Endothelial cell of umbilical vein (primary cell): Measurements from ENCODE around the gene BORA. TPM values are rescaled to one million over a fixed set of nuclear protein-coding genes. Genes with fewer than 3 reads are reported as not detected.

Source experiments
- BruUV-seq: library from RNA; stranded (reverse); fragments of 400-500 nt; replicated peaks from 2 replicates; lab custom pipeline; 2021; lab: Mats Ljungman, UMichigan
- CTCF ChIA-PET: fragments of 300-600, 350-600 bp; sonication (Branson Sonifier 250); formaldehyde crosslinking; loops from one replicate; lab custom pipeline; 2021; ENCODE audit warnings: antibody characterized with exemption, inconsistent platforms; lab: Charles Lee
- POLR2A ChIA-PET: fragments of 300-600, 350-600 bp; sonication (Branson Sonifier 250); formaldehyde crosslinking; loops from one replicate; lab custom pipeline; 2021; ENCODE audit warnings: antibody characterized with exemption, inconsistent platforms; lab: Charles Lee
- DNase-seq: peaks from one replicate; pipeline ENCODE4 v3.0.0-alpha.2; 2011; ENCODE audit warnings: low read depth, low spot score
- FAIRE-seq: peaks from 2 replicates; lab custom pipeline; 2011; peaks lifted over from hg19 to GRCh38; lab: Jason Lieb, UNC
- H2AFZ ChIP-seq: 2 replicates; pipeline ENCODE4 v1.6.0; 2012; ENCODE audit warnings: low read depth, low read length, control low read depth, inconsistent platforms
- H3K27ac ChIP-seq: 2 replicates; pipeline ENCODE4 v1.5.1; 2011; ENCODE audit warnings: low read depth, mild to moderate bottlenecking, control low read depth, low read length, moderate library complexity; ENCODE audit not compliant: insufficient read depth
- H3K27me3 ChIP-seq, 2 experiments: 2 replicates each; pipeline versions ENCODE4 v1.6.0 to v1.6.1; 2011; ENCODE audit warnings: low read length in 2 of 2, mixed read lengths in 1 of 2; ENCODE audit not compliant: control insufficient read depth in 2 of 2, insufficient read depth in 2 of 2
- H3K36me3 ChIP-seq, 2 experiments: 2 replicates in 1 of 2; 3 replicates in 1 of 2; pipeline ENCODE4 v1.5.1; 2011; ENCODE audit warnings: low read length in 2 of 2, mild to moderate bottlenecking in 1 of 2, moderate library complexity in 1 of 2; ENCODE audit not compliant: control insufficient read depth in 2 of 2, insufficient read depth in 2 of 2; ENCODE audit errors: extremely low read depth in 1 of 2
- H3K4me1 ChIP-seq: 3 replicates; pipeline ENCODE4 v1.5.1; 2011; ENCODE audit warnings: mild to moderate bottlenecking, low read length; ENCODE audit not compliant: control insufficient read depth, insufficient read depth; ENCODE audit errors: extremely low read depth
- H3K4me2 ChIP-seq: 2 replicates; pipeline ENCODE4 v1.6.1; 2011; ENCODE audit warnings: low read length, control low read depth, mixed read lengths; ENCODE audit not compliant: insufficient read depth
- H3K4me3 ChIP-seq, 3 experiments: fragments of 200-600 bp in 1 of 3; sonication (generic), shearing (Covaris generic) in 1 of 3; replicated peaks in 1 of 3; 2 replicates each; pipeline ENCODE4 v1.5.1; 2011 to 2016; ENCODE audit warnings: control low read depth in 3 of 3, low read length in 3 of 3, mild to moderate bottlenecking in 2 of 3, inconsistent platforms in 1 of 3, low read depth in 1 of 3, moderate library complexity in 1 of 3; ENCODE audit not compliant: insufficient read depth in 1 of 3
- H3K79me2 ChIP-seq: 2 replicates; pipeline ENCODE4 v1.6.0; 2012; ENCODE audit warnings: low read length, inconsistent platforms; ENCODE audit not compliant: control insufficient read depth, insufficient read depth
- H3K9ac ChIP-seq: replicated peaks from 2 replicates; pipeline ENCODE3; 2011; ENCODE audit warnings: low read length, control low read depth; ENCODE audit not compliant: insufficient read depth; ENCODE audit errors: extremely low read depth
- H3K9me1 ChIP-seq: replicated peaks from 3 replicates; pipeline ENCODE4 v1.6.0; 2011; ENCODE audit warnings: mild to moderate bottlenecking, low read length; ENCODE audit not compliant: control insufficient read depth, insufficient read depth; ENCODE audit errors: extremely low read depth
- H3K9me3 ChIP-seq: replicated peaks from 2 replicates; pipeline ENCODE4 v1.5.1; 2012; ENCODE audit warnings: low read length, inconsistent platforms; ENCODE audit not compliant: control insufficient read depth, insufficient read depth
- H4K20me1 ChIP-seq: replicated peaks from 2 replicates; pipeline ENCODE3; 2011; ENCODE audit warnings: mild to moderate bottlenecking, low read length; ENCODE audit not compliant: control insufficient read depth, insufficient read depth; ENCODE audit errors: extremely low read depth
- EZH2 ChIP-seq: IDR thresholded peaks from 2 replicates; pipeline ENCODE4 v1.6.1; 2012; ENCODE audit warnings: borderline replicate concordance, low read depth, mild to moderate bottlenecking, moderate library complexity, low read length, inconsistent platforms; ENCODE audit not compliant: severe bottlenecking
- FOS ChIP-seq: IDR thresholded peaks from 2 replicates; pipeline ENCODE4 v1.6.1; 2011; ENCODE audit warnings: mild to moderate bottlenecking, low read length, moderate library complexity, borderline replicate concordance; ENCODE audit not compliant: insufficient read depth
- GATA2 ChIP-seq: IDR thresholded peaks from 2 replicates; pipeline ENCODE4 v1.7.0; 2011; ENCODE audit warnings: low read depth, mild to moderate bottlenecking, moderate library complexity, mixed read lengths, low read length; ENCODE audit not compliant: insufficient read length, insufficient read depth
- JUN ChIP-seq: IDR thresholded peaks from 2 replicates; pipeline ENCODE4 v1.6.1; 2011; ENCODE audit warnings: borderline replicate concordance, low read depth; ENCODE audit not compliant: insufficient read length, insufficient read depth
- MYC ChIP-seq: IDR thresholded peaks from one replicate; pipeline ENCODE4 v1.6.1; 2011; ENCODE audit warnings: mild to moderate bottlenecking, low read depth, low read length
- POLR2A ChIP-seq: IDR thresholded peaks from 2 replicates; pipeline ENCODE4 v1.6.1; 2012; ENCODE audit warnings: low read depth, mild to moderate bottlenecking, control low read depth, low read length
- POLR2AphosphoS5 ChIP-seq: IDR thresholded peaks from 2 replicates; pipeline ENCODE4 v1.6.1; 2012; ENCODE audit warnings: low read depth, mild to moderate bottlenecking, control low read depth, low read length, moderate library complexity; ENCODE audit not compliant: insufficient read depth
- dilution Hi-C: fragments of 300-500 bp; cut with MboI; formaldehyde crosslinking; loops from one replicate; pipeline ENCODE4 v1.15.0; 2019; ENCODE audit warnings: low sequenced_read_pairs; ENCODE audit not compliant: extremely low pct_ligation_motif_present
- intact Hi-C: fragments of 100-400 bp; cut with micrococcal nuclease; formaldehyde crosslinking; loops from one replicate; pipeline ENCODE4 v1.10.0; 2022
- polyA plus RNA-seq, 4 experiments: library from polyadenylated mRNA; depleted of rRNA in 3 of 4; stranded (reverse) in 3 of 4; unstranded in 1 of 4; fragments of >200 nt; gene quantifications; 2 replicates each; pipeline versions ENCODE4 v1.2.1 to v1.2.3, GENCODE V29; 2011 to 2012; ENCODE audit warnings: missing spikeins in 1 of 4
- total RNA-seq: library from RNA; stranded (reverse); gene quantifications from 2 replicates; pipeline ENCODE4 v1.2.3, GENCODE V29; 2021
- TF ChIP-seq, protein P1 (sequence below): IDR thresholded peaks from 2 replicates; pipeline ENCODE4 v1.6.1; 2011; ENCODE audit not compliant: insufficient read depth, insufficient read length
- TF ChIP-seq, protein P2 (sequence below), 2 donors: IDR thresholded peaks; 1 replicate in 1 of 2; 2 replicates in 1 of 2; pipeline ENCODE4 v1.5.1; 2011; ENCODE audit warnings: low read length in 2 of 2, mild to moderate bottlenecking in 2 of 2, moderate library complexity in 2 of 2, control low read depth in 1 of 2, inconsistent platforms in 1 of 2, low read depth in 1 of 2; ENCODE audit not compliant: insufficient read depth in 1 of 2; ENCODE audit errors: extremely low read depth in 1 of 2

The BORA gene
- total and polyA plus RNA-seq, 2 donors (not counting 3 experiments of a cell fraction or from before 2014, with no cell fraction given) = 3.2 to 11.2 TPM

DNA sequence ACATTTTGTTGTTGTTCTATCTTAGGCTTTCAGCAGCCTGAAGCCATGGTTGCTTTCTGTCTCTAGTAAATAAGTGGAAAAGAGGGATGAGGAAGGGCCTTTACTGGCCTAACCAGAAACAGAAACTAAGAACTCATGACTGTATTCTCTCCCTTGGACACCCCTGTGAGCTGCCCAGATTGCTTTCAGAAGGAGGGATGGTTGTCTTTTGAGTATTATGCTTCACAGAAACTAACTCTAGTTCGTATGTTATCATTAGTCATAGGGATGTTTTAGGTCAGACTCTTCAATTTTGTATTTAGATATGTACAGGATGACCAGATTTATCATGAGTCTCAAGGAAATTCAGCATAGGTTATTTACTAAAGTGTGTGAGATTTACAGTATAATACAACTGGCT, 17.5 kb downstream of the BORA start:
- ChIA-PET CTCF (interaction anchor here (2.5 kb wide), 1 partner anchor 11 kb away, joined by 6 read pairs; no protein-coding TSS in a partner anchor), POLR2A (no interaction called here)
- Histone ChIP-seq H3K4me2 (no peak overlapping the region), H3K79me2 (peaks cover 17% of the 10 kb centered on the region), H3K9me1 (no peaks in the 10 kb centered on the region), H3K9me3 (no peaks in the 10 kb centered on the region), H4K20me1 (no peaks in the 10 kb centered on the region), H3K27ac (no peak overlapping the region), H3K4me1 (no peaks in the 10 kb centered on the region), H3K4me3 (no peak overlapping the region), H2AFZ (no peak overlapping the region), H3K36me3 (peaks cover 2 to 12% of the 10 kb centered on the region in 2 experiments), H3K9ac (no peak overlapping the region), H3K27me3 (no peaks in the 10 kb centered on the region)
- dilution Hi-C loops = no loop called here
- FAIRE-seq = no peak
- TF ChIP-seq EZH2 = no peak
- TF ChIP-seq FOS = no peak
- no peak for TF ChIP-seq MYC
- no peak for TF ChIP-seq POLR2AphosphoS5
- no peak for TF ChIP-seq POLR2A
- TF ChIP-seq, protein P1, sequence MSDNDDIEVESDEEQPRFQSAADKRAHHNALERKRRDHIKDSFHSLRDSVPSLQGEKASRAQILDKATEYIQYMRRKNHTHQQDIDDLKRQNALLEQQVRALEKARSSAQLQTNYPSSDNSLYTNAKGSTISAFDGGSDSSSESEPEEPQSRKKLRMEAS = no peak
- TF ChIP-seq JUN = no peak
- TF ChIP-seq GATA2 = no peak
- TF ChIP-seq, protein P2, sequence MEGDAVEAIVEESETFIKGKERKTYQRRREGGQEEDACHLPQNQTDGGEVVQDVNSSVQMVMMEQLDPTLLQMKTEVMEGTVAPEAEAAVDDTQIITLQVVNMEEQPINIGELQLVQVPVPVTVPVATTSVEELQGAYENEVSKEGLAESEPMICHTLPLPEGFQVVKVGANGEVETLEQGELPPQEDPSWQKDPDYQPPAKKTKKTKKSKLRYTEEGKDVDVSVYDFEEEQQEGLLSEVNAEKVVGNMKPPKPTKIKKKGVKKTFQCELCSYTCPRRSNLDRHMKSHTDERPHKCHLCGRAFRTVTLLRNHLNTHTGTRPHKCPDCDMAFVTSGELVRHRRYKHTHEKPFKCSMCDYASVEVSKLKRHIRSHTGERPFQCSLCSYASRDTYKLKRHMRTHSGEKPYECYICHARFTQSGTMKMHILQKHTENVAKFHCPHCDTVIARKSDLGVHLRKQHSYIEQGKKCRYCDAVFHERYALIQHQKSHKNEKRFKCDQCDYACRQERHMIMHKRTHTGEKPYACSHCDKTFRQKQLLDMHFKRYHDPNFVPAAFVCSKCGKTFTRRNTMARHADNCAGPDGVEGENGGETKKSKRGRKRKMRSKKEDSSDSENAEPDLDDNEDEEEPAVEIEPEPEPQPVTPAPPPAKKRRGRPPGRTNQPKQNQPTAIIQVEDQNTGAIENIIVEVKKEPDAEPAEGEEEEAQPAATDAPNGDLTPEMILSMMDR (IDR thresholded peaks at IDR 0.05; ENCODE audit: extremely low read depth in 1 of 2, insufficient read depth in 1 of 2, low read depth in 1 of 2, low read length in 2 of 2) = no peak
- BruUV-seq = no TSS peak
- DNase-seq = no peak
- intact Hi-C loops = no loop called here
